A549 (cell line): ENCODE measurements around the gene TPRN. TPM values are rescaled to one million over a fixed set of nuclear protein-coding genes. Genes with fewer than 3 reads are reported as not detected.

Experiments used
- ATAC-seq, 2 experiments: fragments of 200-7000 bp in 1 of 2; fragments of >200 bp in 1 of 2; cut with Nextera tagmentation in 1 of 2; cut with Tn5 transposase in 1 of 2; 3 replicates each; pipeline versions ENCODE4 v1.8.0 to v1.9.1; 2018 to 2020; ENCODE audit warnings: mild to moderate bottlenecking in 1 of 2, moderate library complexity in 1 of 2
- CTCF ChIA-PET: fragments of 300-600 bp; sonication (Branson Sonifier 250); formaldehyde crosslinking; extraction: SDS; loops from one replicate; lab custom pipeline; 2021; ENCODE audit warnings: antibody characterized with exemption, inconsistent platforms; lab: Yijun Ruan, JAX
- POLR2A ChIA-PET: fragments of 350-600 bp; formaldehyde crosslinking; extraction: SDS; loops from one replicate; lab custom pipeline; 2021; ENCODE audit warnings: antibody characterized with exemption, inconsistent platforms; lab: Yijun Ruan, JAX
- DNase-seq, 2 experiments: peaks; one replicate each; pipeline versions ENCODE4 v3.0.0 to v3.0.0-alpha.2; 2011 to 2016; ENCODE audit warnings: low read depth in 1 of 2, low spot score in 1 of 2
- FAIRE-seq: peaks from 2 replicates; lab custom pipeline; 2011; peaks lifted over from hg19 to GRCh38; lab: Jason Lieb, UNC
- H3K27ac ChIP-seq, 2 experiments: fragments of >200 bp; sonication (Bioruptor Twin); formaldehyde crosslinking; 3 replicates each; pipeline ENCODE4 v1.5.1; 2016 to 2017
- H3K4me1 ChIP-seq: fragments of >200 bp; sonication (Bioruptor Twin); formaldehyde crosslinking; 3 replicates; pipeline ENCODE4 v1.6.1; 2016
- H3K4me2 ChIP-seq: fragments of >200 bp; sonication (Bioruptor Twin); formaldehyde crosslinking; 3 replicates; pipeline ENCODE4 v1.6.1; 2016
- H3K4me3 ChIP-seq: fragments of >200 bp; sonication (Bioruptor Twin); formaldehyde crosslinking; 3 replicates; pipeline ENCODE4 v1.5.1; 2016
- H3K9me3 ChIP-seq: fragments of >200 bp; sonication (Bioruptor Twin); formaldehyde crosslinking; 3 replicates; pipeline ENCODE4 v1.6.1; 2016
- CHD2 ChIP-seq: fragments of 150-350 bp; IDR thresholded peaks from 2 replicates; pipeline ENCODE4 v1.6.1; 2014; ENCODE audit warnings: low read length; ENCODE audit not compliant: partially characterized antibody
- CHD4 ChIP-seq: fragments of 200-600 bp; sonication (generic); IDR thresholded peaks from 2 replicates; pipeline ENCODE4 v1.6.1; 2016; ENCODE audit warnings: antibody characterized with exemption, mild to moderate bottlenecking, borderline replicate concordance
- EHMT2 ChIP-seq: fragments of 200-600 bp; sonication (generic); IDR thresholded peaks from 2 replicates; pipeline ENCODE4 v1.6.1; 2016; ENCODE audit warnings: antibody characterized with exemption, low read depth, mild to moderate bottlenecking, moderate library complexity
- ESRRA ChIP-seq: fragments of 150-350 bp; IDR thresholded peaks from 2 replicates; pipeline ENCODE4 v1.6.1; 2014; ENCODE audit warnings: mild to moderate bottlenecking, low read length, borderline replicate concordance
- FOSB ChIP-seq: fragments of 250-450 bp; sonication (Bioruptor Pico); IDR thresholded peaks from 2 replicates; pipeline ENCODE4 v1.5.0; 2020; ENCODE audit warnings: mild to moderate bottlenecking, moderate library complexity
- GATA3 ChIP-seq: IDR thresholded peaks from 2 replicates; pipeline ENCODE4 v1.6.1; 2012; ENCODE audit warnings: borderline replicate concordance
- JUNB ChIP-seq: fragments of >200 bp; sonication (Bioruptor Twin); formaldehyde crosslinking; IDR thresholded peaks from 2 replicates; pipeline ENCODE4 v1.6.1; 2016
- KDM1A ChIP-seq: fragments of 200-600 bp; sonication (generic); IDR thresholded peaks from 2 replicates; pipeline ENCODE4 v1.6.1; 2016; ENCODE audit warnings: low read depth, mild to moderate bottlenecking
- MAFK ChIP-seq: fragments of 450-650 bp; IDR thresholded peaks from 2 replicates; pipeline ENCODE4 v1.6.1; 2014; ENCODE audit not compliant: partially characterized antibody
- PHF8 ChIP-seq: fragments of 200-600 bp; sonication (generic); IDR thresholded peaks from 2 replicates; pipeline ENCODE4 v1.6.1; 2016; ENCODE audit warnings: low read depth, mild to moderate bottlenecking, antibody characterized with exemption, moderate library complexity, borderline replicate concordance
- RCOR1 ChIP-seq: fragments of 150-350 bp; IDR thresholded peaks from 2 replicates; pipeline ENCODE4 v1.6.1; 2014; ENCODE audit warnings: antibody characterized with exemption, low read length, low read depth
- RNF2 ChIP-seq: fragments of 200-600 bp; sonication (generic); IDR thresholded peaks from 2 replicates; pipeline ENCODE4 v1.6.1; 2016; ENCODE audit warnings: low read depth, mild to moderate bottlenecking, antibody characterized with exemption, moderate library complexity, borderline replicate concordance
- ZC3H11A ChIP-seq: fragments of 450-650 bp; IDR thresholded peaks from 2 replicates; pipeline ENCODE4 v1.6.1; 2014; ENCODE audit warnings: antibody characterized with exemption, mild to moderate bottlenecking
- ZSCAN20 ChIP-seq: fragments of 250-450 bp; sonication (Bioruptor Pico); IDR thresholded peaks from 2 replicates; pipeline ENCODE4 v1.8.0; 2022; ENCODE audit warnings: mild to moderate bottlenecking, moderate library complexity
- WGBS: methylation state at CpG from one replicate; pipeline ENCODE4 v1.1.6; 2017; ENCODE audit errors: missing lambda C conversion rate; 5-methylcytosine and 5-hydroxymethylcytosine counted together
- polyA plus RNA-seq, 4 experiments: library from polyadenylated mRNA; depleted of rRNA in 3 of 4; stranded (reverse); fragments of >200 nt; fragmentation: RNase III in 1 of 4; extraction: RNeasy Plus Mini Kit Qiagen cat#74134 plus additional on column Dnase treatment in 1 of 4; gene quantifications; 2 replicates in 3 of 4; 3 replicates in 1 of 4; pipeline ENCODE4 v1.2.3, GENCODE V29; 2011 to 2017
- TF ChIP-seq, protein P1 (sequence below): IDR thresholded peaks from 2 replicates; pipeline ENCODE4 v1.6.1; 2012; ENCODE audit warnings: low read depth, borderline replicate concordance
- TF ChIP-seq, protein P2 (sequence below): fragments of 250-450 bp; sonication (Bioruptor Pico); IDR thresholded peaks from 2 replicates; pipeline ENCODE4 v1.5.0; 2020; ENCODE audit warnings: low read depth, mild to moderate bottlenecking, moderate library complexity
- TF ChIP-seq, protein P3 (sequence below): fragments of 150-350 bp; IDR thresholded peaks from 2 replicates; pipeline ENCODE4 v1.6.1; 2014; ENCODE audit warnings: low read depth, mild to moderate bottlenecking, low read length

The TPRN gene
- polyA plus RNA-seq, 2 of the 4 experiments (the other 2 are of a cell fraction) = 2.1 to 6.5 TPM

DNA sequence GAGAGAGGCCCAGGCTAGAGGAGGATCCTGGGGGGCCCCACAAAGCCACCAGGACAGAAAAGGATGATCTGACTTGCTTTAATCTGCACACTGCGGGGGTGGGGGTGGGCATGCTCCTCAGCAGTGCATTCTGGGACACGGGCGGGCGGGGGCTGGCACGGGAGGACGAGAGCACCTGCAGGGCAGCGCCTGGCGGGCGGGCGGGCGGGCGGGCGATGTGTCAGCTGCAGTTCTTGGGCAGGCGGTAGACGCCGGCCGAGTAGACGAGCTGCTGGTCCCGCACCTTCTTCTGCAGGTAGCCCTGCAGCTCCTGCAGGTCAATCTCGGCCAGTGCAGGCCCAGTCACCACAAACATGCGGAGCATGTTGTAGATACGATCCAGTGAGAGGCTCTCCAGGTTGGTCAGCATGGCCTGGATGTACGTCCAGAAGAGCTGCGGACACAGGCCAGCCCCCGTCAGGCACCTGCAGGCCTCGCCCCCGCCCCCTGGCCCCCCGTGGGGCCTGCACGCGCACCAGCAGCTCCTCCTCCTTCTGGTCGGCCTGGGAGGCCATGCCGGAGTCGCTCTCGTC, 25.7 kb downstream of the TPRN start:
- no peak overlapping the region for H3K4me3 ChIP-seq
- TF ChIP-seq GATA3 (no peak), RCOR1 (no peak), ZSCAN20 (CRISPR knock-in tag) (no peak), EHMT2 (no peak), KDM1A (no peak)
- TF ChIP-seq, protein P1, sequence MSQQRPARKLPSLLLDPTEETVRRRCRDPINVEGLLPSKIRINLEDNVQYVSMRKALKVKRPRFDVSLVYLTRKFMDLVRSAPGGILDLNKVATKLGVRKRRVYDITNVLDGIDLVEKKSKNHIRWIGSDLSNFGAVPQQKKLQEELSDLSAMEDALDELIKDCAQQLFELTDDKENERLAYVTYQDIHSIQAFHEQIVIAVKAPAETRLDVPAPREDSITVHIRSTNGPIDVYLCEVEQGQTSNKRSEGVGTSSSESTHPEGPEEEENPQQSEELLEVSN = no peak
- TF ChIP-seq, all 56 proteins: peak for 0
- ChIA-PET POLR2A (interaction anchor here (0.5 to 0.6 kb wide), 2 partner anchors 25 to 109 kb away, joined by 3 to 6 read pairs; no protein-coding TSS in a partner anchor), CTCF (interaction anchor here (0.6 to 16.5 kb wide), 7 partner anchors 10 to 53 kb away, joined by 3 to 156 read pairs (median 13); partner anchors contain the start of genes ANAPC2, RNF224 and SSNA1)
- 87% methylated on average over 6 of the region's 34 CpGs for WGBS
- no peak for DNase-seq
- Histone ChIP-seq H3K27ac (no peak overlapping the region), H3K9me3 (no peaks in the 10 kb centered on the region), H3K4me2 (no peak overlapping the region), H3K4me1 (peaks cover 5% of the 10 kb centered on the region; the same call in 1 of the 3 replicates)
- ATAC-seq = no peak
- FAIRE-seq = no peak

DNA sequence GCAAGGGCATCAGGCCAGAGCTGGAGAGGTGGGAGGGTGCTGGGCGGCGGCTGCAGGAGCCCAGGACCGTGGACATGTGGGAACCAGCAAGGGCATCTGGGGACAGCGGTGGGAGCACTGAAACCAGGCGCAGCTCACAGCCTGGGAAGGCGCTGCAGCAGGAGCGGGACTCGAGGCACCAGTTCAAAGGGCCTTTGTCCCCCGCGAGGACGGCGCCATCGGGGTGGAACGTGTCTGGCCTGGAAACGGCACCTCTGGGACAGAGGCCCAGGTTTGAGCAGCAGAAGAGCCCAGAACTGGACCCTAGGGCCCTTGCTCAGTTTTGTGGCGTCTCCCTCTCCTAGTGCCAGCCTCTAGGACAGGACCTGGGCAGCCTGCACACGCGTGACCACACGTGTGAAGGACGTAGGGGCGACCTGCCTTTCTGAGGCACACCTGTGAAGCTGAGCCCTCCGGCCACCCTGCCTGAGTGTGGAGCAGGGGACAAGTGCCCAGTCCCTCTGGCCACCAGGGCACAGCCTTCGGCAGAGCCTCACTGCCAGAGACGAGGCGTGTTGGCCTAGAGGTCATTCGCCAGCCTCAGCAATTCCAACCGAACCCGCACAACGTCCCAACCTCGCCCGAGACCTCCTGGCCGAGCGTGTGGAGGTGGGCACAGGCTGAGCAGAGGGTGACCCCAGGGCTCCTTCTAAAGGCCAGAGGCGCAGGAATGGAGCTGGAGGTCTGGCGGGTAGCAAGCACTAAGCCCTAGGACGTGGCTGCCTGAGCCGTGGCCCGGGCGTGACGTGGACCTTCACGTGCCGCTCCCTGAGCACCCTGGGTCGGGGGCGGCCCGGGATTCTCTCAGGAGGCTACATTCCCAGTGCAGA, 26.5 kb downstream of the TPRN start:
- Histone ChIP-seq H3K27ac (no peak overlapping the region), H3K4me1 (peaks cover 8% of the 10 kb centered on the region; the same call in 1 of the 3 replicates), H3K9me3 (no peaks in the 10 kb centered on the region), H3K4me2 (no peak overlapping the region), H3K4me3 (no peak overlapping the region)
- DNase-seq (no peak), FAIRE-seq (no peak), ATAC-seq (no peak)
- WGBS = 91% methylated on average over 34 of the region's 45 CpGs
- POLR2A ChIA-PET = no interaction called here
- no peak for TF ChIP-seq RNF2
- TF ChIP-seq, protein P2, sequence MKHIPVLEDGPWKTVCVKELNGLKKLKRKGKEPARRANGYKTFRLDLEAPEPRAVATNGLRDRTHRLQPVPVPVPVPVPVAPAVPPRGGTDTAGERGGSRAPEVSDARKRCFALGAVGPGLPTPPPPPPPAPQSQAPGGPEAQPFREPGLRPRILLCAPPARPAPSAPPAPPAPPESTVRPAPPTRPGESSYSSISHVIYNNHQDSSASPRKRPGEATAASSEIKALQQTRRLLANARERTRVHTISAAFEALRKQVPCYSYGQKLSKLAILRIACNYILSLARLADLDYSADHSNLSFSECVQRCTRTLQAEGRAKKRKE (CRISPR knock-in tag) = no peak
- TF ChIP-seq, protein P3, sequence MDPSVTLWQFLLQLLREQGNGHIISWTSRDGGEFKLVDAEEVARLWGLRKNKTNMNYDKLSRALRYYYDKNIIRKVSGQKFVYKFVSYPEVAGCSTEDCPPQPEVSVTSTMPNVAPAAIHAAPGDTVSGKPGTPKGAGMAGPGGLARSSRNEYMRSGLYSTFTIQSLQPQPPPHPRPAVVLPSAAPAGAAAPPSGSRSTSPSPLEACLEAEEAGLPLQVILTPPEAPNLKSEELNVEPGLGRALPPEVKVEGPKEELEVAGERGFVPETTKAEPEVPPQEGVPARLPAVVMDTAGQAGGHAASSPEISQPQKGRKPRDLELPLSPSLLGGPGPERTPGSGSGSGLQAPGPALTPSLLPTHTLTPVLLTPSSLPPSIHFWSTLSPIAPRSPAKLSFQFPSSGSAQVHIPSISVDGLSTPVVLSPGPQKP = no peak
- TF ChIP-seq CHD4 = no peak
- no peak for TF ChIP-seq PHF8
- no peak for TF ChIP-seq ZC3H11A
- no peak for TF ChIP-seq FOSB (CRISPR knock-in tag)
- TF ChIP-seq CHD2 = no peak
- TF ChIP-seq ESRRA = no peak
- TF ChIP-seq JUNB = no peak
- no peak for TF ChIP-seq MAFK
- CTCF ChIA-PET = interaction anchor here (1.0 to 16.5 kb wide), 5 partner anchors 9 to 54 kb away, joined by 3 to 156 read pairs (median 17); partner anchors contain the start of genes ANAPC2, RNF224 and SSNA1
